Measurements from ENCODE around the gene CA6.

DNA sequence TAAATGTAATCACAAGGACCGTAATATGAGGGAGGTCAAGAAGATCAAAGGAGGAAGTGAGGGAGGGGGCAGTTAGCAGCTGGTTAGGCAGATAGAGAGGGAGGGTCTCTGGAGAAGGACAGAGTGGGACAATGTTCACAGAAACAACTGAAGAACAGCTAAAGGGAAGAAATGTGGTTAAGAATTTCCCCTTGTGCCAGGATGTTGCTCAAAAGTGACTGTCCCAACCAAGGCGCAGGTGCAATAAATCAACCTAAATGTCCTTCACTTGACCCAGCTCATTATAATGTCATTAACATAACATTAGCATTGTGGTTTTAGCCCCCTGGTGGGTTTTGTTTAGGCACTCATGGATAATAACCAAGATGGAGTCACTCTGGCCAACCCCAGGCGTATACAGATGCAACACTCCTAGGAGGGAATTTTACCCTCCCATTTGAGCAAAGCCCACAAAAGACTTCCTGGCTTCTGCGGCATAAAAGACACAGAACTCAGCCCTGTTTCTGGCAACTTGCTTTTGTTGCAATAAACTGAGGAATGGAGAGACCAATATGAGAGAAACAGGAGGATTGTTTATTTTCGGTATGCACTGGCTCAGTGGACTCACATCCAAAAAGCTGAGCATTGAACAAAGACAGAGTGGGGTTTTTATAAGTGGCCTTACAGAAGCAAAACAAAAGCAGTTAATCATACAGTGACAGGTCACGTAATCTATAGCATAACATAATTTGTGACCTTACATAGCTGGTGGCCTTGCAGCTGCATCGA lies 7.3 kb upstream of the CA6 start:
- TF ChIP-seq, protein P1, sequence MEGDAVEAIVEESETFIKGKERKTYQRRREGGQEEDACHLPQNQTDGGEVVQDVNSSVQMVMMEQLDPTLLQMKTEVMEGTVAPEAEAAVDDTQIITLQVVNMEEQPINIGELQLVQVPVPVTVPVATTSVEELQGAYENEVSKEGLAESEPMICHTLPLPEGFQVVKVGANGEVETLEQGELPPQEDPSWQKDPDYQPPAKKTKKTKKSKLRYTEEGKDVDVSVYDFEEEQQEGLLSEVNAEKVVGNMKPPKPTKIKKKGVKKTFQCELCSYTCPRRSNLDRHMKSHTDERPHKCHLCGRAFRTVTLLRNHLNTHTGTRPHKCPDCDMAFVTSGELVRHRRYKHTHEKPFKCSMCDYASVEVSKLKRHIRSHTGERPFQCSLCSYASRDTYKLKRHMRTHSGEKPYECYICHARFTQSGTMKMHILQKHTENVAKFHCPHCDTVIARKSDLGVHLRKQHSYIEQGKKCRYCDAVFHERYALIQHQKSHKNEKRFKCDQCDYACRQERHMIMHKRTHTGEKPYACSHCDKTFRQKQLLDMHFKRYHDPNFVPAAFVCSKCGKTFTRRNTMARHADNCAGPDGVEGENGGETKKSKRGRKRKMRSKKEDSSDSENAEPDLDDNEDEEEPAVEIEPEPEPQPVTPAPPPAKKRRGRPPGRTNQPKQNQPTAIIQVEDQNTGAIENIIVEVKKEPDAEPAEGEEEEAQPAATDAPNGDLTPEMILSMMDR (IDR thresholded peaks at IDR 0.05): no peak
- TF ChIP-seq ZFX (IDR thresholded peaks at IDR 0.05; ENCODE audit: borderline replicate concordance): no peak

Data from 22Rv1 (cell line).